ENCODE measurements around the gene NTN1.

NTN1 gene

DNA sequence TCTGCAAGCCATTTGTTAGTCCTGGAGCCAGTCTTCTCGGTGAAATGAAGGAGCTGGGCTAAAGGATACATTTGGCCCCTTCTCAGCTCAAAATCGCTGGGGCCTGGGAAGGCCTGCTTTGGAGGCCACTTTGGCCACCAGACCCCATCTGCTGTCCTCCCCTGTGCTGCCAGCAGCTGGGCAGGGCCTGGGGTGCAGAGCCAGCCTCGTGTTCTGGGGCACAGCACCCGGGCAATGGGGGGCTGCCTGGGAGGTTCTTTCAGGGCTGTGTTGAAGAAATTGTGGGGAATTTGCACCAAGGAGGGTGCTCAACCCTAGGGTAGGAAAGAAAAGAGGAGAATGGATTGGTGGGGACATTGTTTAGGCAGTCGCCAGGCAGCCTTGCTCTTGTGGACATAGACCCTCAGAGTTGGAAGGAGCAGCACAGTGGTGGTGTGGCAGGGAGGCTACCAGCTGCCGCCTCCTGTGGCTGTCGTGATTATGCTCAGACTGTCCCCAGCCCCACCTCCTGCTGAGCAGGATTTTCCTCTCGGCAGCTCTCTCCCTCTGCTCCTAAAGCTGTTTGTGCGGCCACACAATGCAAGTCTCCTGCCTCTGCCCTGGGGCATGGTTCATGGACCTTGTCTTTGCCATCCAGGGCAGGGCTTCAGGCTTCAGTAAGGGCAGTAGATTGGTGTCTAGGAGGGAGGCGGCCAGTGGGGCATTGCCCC, 174.8 kb downstream of the NTN1 start:
- no peak for DNase-seq (ENCODE audit: low read depth, low spot score)

- no peak for DNase-seq (ENCODE audit: low read depth, low spot score)
These were observed 178.6 kb downstream of the NTN1 start for GRCh38 chr17:9199571-9200551.

DNA sequence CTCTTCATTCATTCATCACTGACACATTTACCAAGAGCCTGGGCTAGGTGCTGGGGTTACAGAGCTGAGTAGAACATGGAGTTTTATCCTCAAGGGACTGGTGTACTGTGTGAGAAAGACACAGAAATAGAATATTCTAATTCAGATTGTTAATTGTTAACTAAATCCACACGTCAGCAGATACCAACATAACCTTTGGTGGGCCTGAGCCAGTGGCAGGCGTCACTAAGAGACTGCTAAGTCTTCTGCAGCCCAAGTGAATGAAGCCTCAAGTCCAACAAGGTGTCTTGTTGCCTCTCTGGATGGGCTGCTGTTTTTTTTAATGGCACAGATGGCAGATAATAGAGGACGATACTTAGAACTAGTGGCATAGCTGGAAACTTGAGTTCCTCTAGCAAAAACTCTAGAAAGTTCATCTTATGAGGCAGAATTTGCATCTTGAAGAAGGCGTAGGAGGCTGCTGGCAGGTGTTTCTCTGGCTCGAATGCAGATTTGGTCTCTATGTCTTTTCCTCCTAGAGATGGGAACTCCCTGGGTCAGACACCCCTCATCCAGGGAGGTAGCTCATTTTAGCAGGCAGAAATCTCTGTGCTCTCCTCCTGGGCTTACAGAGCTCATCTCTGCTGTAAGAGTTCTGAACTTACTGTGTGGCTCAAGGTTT, 179.5 kb downstream of the NTN1 start:
- no peak for DNase-seq (ENCODE audit: low read depth, low spot score)

DNA sequence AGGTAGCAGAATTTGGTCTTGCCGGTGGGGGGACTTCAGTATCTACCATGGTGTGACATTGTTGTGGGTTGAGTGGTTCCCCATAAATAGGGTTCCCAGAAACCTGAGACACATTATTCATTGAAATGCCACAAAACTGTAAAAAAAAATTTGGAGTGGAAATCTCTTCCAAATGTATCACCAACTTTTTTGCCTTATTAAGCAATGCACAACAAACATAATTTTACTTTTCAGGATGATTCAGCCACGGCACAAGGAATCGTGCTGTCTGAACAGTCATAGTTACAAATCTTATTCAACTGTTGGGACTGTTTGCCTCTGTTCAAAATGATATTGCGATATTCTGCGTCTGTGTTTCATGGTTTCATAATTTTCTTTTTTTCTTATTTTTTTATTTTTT, 181.2 kb downstream of the NTN1 start:
- DNase-seq (ENCODE audit: low read depth, low spot score) = no peak

DNA sequence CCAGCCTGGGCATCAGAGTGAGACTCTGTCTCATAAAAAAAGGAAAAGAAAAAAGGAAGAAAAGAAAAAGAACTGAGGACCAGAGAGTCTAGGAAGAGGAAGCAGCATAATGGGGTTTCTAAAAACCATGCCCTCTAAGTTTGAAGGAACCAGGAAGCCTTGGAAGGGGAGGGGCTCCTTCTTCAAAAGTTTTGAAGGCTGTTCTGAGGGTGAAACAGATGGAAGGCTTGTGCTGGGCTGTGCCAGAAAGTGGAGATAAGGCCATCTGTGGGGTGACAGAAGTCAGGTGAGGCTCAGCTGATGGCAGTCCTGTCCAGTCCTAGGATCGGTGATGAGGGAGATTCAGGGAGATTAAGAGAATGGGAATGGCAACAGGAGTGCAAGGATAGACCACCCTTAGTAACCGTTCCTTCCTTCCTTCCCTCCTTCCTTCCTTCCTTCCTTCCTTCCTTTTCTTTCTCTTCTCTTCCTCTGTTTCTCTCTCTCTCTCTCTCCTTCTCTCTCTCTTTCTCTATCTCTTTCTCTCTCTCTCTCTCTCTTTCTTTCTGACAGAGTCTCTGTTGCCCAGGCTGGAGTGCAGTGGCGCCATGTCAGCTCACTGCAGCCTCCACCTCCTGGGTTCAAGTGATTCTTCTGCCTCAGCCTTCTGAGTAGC, 182.6 kb downstream of the NTN1 start:
- DNase-seq (ENCODE audit: low read depth, low spot score) = no peak

DNA sequence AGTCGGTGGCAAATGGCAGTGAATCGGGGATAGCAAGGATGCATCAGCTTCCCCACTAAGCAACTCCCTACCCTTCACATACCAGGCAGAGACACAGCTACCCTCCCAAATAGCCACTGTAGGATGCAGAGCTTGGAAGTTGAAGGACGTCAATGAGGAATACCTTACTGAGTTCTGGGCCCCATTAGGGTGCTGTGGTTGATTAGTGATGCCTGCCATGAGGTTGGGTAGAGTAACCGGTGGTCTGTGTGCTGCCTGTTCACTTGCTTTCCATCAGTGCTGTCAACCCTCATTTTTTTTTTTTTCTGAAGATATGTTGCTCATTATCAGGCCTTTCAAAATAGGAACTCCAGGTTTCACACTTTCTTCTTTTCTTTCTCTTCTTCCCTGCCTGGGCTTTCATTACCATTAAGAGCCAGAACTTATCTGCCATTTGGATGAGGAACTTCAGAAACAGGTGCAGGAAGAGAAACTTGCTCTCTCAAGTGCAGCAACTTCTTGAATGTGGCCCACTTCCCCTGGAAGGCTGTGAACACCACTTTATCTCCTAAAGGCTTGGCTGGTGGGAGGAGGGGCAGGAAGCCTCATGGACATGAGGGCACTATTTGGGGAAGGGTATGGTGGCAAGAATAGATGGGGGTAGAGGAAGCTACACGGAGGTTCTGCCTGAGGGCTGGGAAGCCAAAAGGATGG, 183.5 kb downstream of the NTN1 start:
- DNase-seq (ENCODE audit: low read depth, low spot score) = no peak

DNA sequence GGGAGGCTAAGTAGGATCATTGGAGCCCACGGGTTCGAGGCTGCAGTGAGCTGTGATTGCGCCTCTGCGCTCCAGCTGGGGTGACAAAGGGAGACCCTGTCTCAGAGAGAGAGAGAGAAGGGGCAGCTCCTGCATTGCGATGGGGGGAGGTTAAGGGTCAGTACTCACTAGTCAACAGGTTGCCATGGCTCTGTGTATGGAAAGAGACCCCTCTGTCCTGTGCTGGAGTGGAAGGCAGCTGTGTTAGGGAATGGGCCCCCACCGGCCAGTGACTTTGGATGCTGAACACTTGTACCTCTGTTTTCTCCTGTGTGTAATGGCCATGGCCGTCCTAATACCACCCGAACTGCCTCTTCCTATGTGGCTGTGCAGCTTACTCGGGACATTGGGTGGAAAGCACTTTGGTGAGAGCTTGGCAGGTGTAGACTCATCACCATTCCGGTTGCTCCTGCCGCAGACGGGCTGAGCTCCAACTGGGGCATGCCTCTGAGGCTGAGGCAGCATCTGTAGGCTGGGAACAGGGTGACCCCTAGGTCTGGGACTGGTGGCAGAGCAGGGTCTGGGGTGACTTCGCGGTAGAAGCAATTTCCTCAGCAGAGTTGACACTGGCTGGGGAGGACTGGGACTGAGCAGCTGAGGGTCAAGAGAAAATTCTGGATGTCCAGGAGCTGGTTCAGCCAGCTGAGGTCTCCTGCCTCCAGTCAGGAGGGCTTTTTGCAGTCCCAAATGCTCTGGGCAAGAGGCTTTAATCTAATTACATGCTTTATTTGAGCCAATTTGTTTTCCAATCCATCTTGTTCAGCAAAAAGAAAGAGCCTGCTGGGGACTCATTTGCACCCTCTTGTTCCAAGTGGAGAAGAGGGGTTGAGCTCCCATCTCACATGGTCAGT, 184.5 kb downstream of the NTN1 start:
- DNase-seq (ENCODE audit: low read depth, low spot score) = no peak

DNA sequence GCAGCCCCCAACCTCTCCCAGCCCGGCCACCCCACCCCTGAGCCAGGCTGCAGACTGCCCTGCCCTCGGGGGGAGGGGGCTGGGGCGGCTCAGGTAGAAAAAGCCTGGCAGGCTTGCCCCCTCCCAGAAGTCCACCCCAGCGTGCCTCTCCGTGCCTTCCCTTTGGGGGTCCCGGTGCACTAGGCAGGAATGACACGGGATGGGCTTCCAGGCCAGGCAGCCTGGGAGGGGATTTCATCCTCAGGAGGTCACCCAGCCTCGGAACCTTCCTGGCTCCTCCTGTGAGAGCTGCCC, 185.0 kb downstream of the NTN1 start:
- DNase-seq (ENCODE audit: low read depth, low spot score) = no peak

DNA sequence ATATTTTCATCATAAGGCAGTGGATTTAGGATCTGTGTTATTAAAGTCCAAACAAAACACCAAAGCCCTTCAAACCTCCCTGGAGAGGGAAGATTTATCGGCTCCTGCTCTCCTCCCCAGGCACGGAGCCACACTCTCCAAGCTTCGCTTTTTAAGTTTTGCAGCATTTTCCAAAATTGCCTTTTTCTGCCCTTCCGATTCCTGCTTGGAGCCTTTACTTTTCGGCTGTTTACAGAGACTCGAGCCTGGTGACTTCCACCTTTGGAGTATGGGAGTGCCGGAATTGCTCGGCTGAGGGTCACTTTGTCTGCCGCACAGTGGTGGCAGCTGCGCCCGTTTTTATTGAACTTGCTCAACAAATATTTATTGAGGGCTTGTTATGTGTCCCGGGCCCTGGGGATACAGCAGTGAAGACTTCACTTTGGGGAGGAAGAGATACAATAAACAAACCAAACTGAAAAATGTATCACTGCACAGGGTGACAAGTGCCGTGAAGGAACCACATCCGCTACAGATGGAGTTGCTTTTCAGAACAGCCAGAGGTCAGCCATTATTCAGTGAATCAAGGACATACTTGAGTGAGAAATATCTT, 185.5 kb downstream of the NTN1 start:
- DNase-seq (ENCODE audit: low read depth, low spot score) = no peak

DNA sequence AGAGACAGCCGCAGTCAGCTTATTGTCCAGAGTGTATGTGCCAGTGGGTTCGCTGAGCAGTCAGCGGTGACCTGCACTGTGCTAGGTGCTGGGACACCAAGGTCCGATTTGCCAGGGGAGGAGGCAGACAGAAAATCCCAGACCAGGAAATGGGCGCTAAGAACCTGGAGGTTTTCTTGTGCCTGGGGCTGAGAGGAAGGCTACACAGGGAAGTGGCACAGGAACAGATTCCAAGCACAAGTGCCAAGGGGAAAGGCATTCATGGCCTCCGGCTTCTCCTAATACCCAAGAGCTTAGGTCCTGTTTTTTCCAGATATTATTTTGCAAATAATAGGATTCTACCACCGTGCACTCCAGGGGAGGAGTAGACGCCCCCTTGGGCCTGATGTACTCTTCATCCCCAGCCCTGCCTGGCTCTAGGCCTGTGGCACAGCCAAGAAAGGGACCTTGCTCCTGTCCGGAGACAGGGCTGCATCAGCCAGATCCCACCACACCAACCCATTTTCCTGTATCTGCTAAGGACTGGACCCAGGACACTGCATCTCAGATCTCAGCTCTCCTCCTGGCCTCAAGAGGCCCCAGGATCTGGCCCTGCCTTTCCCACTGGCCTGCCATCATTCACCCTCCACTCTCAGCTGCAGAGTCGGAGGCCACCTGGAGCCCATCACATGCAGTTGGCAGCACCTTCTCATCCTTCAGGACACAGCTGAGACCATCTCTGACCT, 187.2 kb downstream of the NTN1 start:
- DNase-seq (ENCODE audit: low read depth, low spot score) = no peak

DNA sequence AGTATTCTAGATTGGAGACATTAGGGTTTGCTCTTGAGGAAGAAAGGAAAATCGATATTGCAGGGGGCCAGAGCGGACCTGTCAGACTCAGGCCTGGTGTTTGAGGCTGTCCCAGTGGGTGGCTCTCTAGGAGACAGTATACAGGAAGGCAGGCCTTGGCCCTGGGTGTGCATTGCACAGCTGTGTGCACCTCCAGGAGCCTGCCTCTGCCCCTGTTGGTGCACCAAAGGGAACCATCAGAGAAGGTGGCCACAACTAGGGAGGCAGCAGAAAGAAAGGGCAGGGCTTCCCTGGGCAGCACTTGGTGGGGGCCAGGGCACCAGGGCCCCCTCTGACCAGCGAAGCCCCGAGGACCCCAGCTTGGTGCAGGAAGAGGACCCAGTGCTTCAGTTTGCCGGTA, 188.0 kb downstream of the NTN1 start:
- DNase-seq (ENCODE audit: low read depth, low spot score) = no peak

DNA sequence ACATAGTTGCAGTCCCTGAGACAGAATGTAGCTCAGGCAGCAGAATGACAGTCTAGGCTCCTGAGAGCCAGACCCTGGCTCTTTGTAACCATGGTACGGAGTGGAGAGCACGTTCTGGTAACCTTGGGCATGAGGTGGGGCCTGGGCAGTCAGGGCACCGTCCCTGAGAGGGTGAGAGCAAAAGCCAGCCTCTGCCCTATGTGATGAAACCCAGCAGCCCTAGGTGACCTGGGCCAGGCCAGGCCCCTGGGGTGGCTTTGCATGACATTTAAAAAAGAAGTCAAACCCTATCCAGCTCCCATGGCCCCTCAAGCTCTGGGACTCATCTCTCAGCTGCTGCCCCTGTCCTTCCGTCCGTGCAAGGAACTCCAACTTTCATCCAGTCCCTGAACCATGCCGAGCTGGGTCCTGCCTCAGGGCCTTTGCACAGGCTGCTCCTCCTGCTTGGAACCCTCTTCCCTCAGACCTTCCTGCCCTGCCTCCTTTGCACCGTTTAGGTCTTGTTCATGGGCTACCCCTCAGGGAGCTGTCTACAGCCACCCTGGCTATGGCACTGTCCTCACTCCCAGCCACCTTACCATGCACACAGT, 188.6 kb downstream of the NTN1 start:
- no peak for DNase-seq (ENCODE audit: low read depth, low spot score)

DNA sequence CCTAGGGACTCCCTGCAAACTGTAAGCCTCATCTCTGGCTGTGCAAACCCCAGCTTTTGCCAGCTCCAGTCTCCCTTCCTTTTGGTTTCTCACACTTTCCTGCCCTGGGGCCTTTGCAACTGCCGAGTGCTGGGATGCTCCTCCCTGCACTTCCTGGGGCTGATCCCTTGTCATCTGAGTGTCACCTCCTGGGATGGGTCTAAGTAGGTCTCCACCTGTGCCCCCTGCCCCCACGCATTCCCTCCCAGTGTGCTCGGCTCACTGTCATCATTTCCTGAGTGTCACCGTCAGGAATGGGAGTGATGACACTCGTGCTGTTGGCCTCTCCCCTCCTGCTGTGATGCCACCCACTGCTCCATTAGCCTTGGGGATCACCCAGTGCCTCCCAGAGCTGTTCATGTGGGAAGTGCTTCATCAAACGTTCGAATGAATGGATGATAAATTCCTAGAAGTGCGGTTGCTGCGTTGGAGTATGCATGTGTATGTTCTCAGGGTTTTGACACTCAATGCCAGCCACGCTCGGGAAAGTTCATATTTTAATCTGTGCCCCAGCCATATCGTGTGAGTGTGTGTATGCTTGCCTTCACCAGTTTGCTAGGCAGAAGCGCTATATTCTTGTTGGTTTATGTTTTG, 189.9 kb downstream of the NTN1 start:
- no peak for DNase-seq (ENCODE audit: low read depth, low spot score)

DNA sequence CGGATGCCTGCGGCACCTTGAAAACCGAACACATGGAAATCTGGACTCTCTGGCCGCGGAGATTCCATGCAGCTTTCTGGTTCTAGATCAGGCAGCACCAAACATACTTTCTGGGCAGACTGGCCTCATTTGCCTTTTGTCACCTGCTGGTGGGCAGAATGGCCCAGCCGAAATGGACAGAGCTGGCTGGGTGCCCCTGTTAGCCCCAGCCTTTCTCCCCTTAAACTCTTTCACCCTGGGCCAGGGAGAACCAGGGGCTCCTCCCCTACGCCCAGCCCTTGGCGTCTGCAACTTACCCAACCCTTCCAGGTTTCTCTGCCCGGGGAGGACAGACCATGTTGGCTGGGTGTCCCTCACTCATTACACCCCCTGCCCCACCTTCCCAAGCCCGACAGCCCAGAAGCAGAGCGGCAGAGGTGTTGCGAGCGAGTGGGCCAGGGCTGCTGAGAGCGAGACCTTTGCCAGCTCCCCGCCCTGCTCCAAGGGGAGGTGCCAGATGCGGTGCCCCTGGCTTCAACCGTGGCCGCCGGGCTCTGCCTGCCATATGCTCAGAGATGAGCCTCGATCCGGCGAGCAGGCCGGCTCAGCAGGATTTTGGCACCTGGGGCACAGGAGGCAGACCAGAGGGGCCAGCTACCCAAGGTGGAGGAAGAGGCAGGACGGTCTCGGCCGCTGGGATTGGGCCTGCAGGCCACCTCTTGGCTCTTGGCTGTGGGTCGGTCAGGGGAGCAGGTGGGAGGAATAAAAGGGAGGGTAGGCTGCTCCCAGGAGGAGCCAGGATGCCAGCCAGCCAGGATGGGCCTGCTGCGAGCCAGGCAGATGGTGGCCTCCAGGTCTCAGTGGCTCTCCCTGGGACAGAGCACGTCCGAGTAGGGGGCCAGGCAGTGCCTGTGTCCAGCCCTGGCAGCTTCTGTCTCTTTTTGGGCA, 191.3 kb downstream of the NTN1 start:
- no peak for DNase-seq (ENCODE audit: low read depth, low spot score)

DNA sequence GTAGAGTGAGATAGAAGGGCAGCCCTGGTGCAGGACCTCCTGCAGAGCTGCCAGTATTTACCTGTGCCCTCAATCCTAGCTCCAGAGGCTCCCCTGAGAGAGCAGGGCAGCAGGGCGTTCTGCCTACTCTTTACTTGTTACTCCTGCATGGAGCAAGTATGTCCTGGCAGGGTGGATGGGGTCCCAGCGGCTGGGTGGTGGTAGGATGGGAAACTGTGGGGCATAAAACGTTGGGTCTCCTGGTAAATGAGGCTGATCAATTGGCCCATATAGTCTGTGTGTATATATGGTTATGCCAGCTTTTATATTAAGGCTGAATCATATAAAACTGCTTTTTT, 192.0 kb downstream of the NTN1 start:
- no peak for DNase-seq (ENCODE audit: low read depth, low spot score)

DNA sequence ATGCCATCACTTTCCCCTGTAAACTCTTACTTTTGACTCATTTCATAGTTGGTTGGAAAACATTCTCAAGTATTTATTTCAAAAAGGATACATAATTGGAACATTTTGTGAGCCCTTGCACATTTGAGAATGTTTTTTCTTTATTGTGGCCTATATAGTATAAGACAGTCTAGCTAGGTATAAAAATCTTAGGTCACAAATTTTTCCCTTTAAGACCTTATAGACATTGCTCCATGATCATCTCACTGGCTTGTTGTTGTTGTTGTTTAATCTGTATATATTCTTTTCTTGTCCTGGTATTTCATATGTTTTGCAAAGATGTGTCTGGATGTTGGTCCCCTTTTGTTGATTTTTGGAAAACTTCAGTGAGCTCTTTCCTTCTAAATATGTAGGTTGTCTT, 194.2 kb downstream of the NTN1 start:
- no peak for DNase-seq (ENCODE audit: low read depth, low spot score)

Data from activated naive CD8-positive, alpha-beta T cell treated with anti-CD3 and anti-CD28 coated beads, Interleukin-2, amount 50 U/mL, for 16 hours (primary cell).